Upper lobe of right lung (tissue), 1 donor: Measurements from ENCODE around the gene KLC1. TPM values are rescaled to one million over a fixed set of nuclear protein-coding genes. Genes with fewer than 3 reads are reported as not detected.

Experiments
- ATAC-seq: fragments of 200-7000 bp; cut with Tn5 transposase; one replicate; pipeline ENCODE4 v1.9.1; 2020; ENCODE audit warnings: mild to moderate bottlenecking, moderate library complexity
- DNase-seq: peaks from one replicate; pipeline ENCODE4 v3.0.0-alpha.2; 2020
- H3K27ac ChIP-seq: fragments of 200-600 bp; one replicate; pipeline ENCODE4 v1.8.0; 2022
- H3K27me3 ChIP-seq: fragments of 200-600 bp; one replicate; pipeline ENCODE4 v1.8.0; 2022; ENCODE audit warnings: mild to moderate bottlenecking
- H3K36me3 ChIP-seq: fragments of 200-600 bp; one replicate; pipeline ENCODE4 v1.8.0; 2022
- H3K4me1 ChIP-seq: fragments of 200-600 bp; one replicate; pipeline ENCODE4 v1.8.0; 2022
- H3K4me3 ChIP-seq: fragments of 200-600 bp; one replicate; pipeline ENCODE4 v1.8.0; 2022; ENCODE audit warnings: mild to moderate bottlenecking
- H3K9me3 ChIP-seq: fragments of 200-600 bp; one replicate; pipeline ENCODE4 v1.8.0; 2022
- CTCF ChIP-seq: fragments of 200-600 bp; IDR thresholded peaks from one replicate; pipeline ENCODE4 v1.8.0; 2022; ENCODE audit warnings: antibody characterized with exemption
- intact Hi-C: fragments of 100-400 bp; cut with DNase I; formaldehyde crosslinking; loops from one replicate; pipeline ENCODE4 v1.11.0; 2022
- total RNA-seq: library from RNA; stranded (reverse); fragmentation: NEBNext Ultra II Directional; extraction: Animal tissue kit (Norgen Biotek cat#: 25700); gene quantifications from one replicate; pipeline ENCODE4 v1.2.1, GENCODE V29; 2021
- donor health status: DM: no; HTN: yes; CAD: no; lungs with severe emphysema.

KLC1 gene
- total RNA-seq, 1 donor from 2014 or later: 172 TPM

GRCh38 chr14:103684471-103684870 lies 55.5 kb downstream of the KLC1 start:
- Histone ChIP-seq H3K4me3 (no peak overlapping the region), H3K9me3 (no peaks in the 10 kb centered on the region)

GRCh38 chr14:103684871-103685270 lies 55.9 kb downstream of the KLC1 start:
- Histone ChIP-seq H3K27me3 (no peaks in the 10 kb centered on the region), H3K9me3 (no peaks in the 10 kb centered on the region), H3K36me3 (peaks cover 100% of the 10 kb centered on the region), H3K4me3 (no peak overlapping the region), H3K27ac (no peak overlapping the region), H3K4me1 (peaks cover 14% of the 10 kb centered on the region)
- no peak for DNase-seq
- no peak for TF ChIP-seq CTCF
- intact Hi-C loops: no loop called here
- no peak for ATAC-seq

More at GRCh38 chr14:103684471-103684870, 55.5 kb downstream of the KLC1 start:
- no peak for TF ChIP-seq CTCF
- peaks cover 15% of the 10 kb centered on the region for H3K4me1 ChIP-seq
- no peak for ATAC-seq
- H3K27ac ChIP-seq: no peak overlapping the region
- intact Hi-C loops: no loop called here
- no peak for DNase-seq
- H3K27me3 ChIP-seq: no peaks in the 10 kb centered on the region
- peaks cover 100% of the 10 kb centered on the region for H3K36me3 ChIP-seq

- TF ChIP-seq CTCF: no peak
- no peak for DNase-seq
- intact Hi-C loops: no loop called here
Observed at GRCh38 chr14:103685276-103686211, 56.5 kb downstream of the KLC1 start.

GRCh38 chr14:103686831-103687485 lies 57.9 kb downstream of the KLC1 start:
- no peak for TF ChIP-seq CTCF
- H3K27ac ChIP-seq: no peak overlapping the region
- no peak for DNase-seq
- peaks cover 18% of the 10 kb centered on the region for H3K4me1 ChIP-seq
- ATAC-seq: no peak
- H3K27me3 ChIP-seq: no peaks in the 10 kb centered on the region
- intact Hi-C loops: no loop called here
- no peak overlapping the region for H3K4me3 ChIP-seq
- no peaks in the 10 kb centered on the region for H3K9me3 ChIP-seq
- H3K36me3 ChIP-seq: peaks cover 88% of the 10 kb centered on the region

More at GRCh38 chr14:103685276-103686211, 56.5 kb downstream of the KLC1 start:
- Histone ChIP-seq H3K27ac (no peak overlapping the region), H3K4me1 (peaks cover 18% of the 10 kb centered on the region), H3K27me3 (no peaks in the 10 kb centered on the region), H3K4me3 (no peak overlapping the region), H3K9me3 (no peaks in the 10 kb centered on the region), H3K36me3 (peaks cover 98% of the 10 kb centered on the region)
- ATAC-seq: no peak

GRCh38 chr14:103687712-103688111 lies 58.7 kb downstream of the KLC1 start:
- ATAC-seq: no peak
- H3K36me3 ChIP-seq: peaks cover 88% of the 10 kb centered on the region

More at GRCh38 chr14:103687712-103688111, 58.7 kb downstream of the KLC1 start:
- Histone ChIP-seq H3K27me3 (no peaks in the 10 kb centered on the region), H3K27ac (no peak overlapping the region), H3K4me3 (no peak overlapping the region), H3K4me1 (peaks cover 18% of the 10 kb centered on the region), H3K9me3 (no peaks in the 10 kb centered on the region)
- no peak for DNase-seq
- intact Hi-C loops: no loop called here
- no peak for TF ChIP-seq CTCF
